Measurements from ENCODE around the gene TACR2.

TACR2 gene

GRCh38 chr10:69403519-69403918 is 13.2 kb downstream of the TACR2 start:
- TF ChIP-seq MAX (IDR thresholded peaks at IDR 0.05): no peak
- TF ChIP-seq CREB1 (IDR thresholded peaks at IDR 0.05; ENCODE audit: low read depth): no peak

- TF ChIP-seq YY1 (IDR thresholded peaks at IDR 0.05; ENCODE audit: low read depth) (no peak), TAF1 (IDR thresholded peaks at IDR 0.05; ENCODE audit: low read depth) (no peak), ZBTB7A (IDR thresholded peaks at IDR 0.05; ENCODE audit: low read depth) (no peak), TCF12 (IDR thresholded peaks at IDR 0.05; ENCODE audit: low read depth) (no peak), EGR1 (IDR thresholded peaks at IDR 0.05) (no peak), TEAD4 (IDR thresholded peaks at IDR 0.05) (no peak), REST (IDR thresholded peaks at IDR 0.05; ENCODE audit: low read depth) (no peak), CEBPB (IDR thresholded peaks at IDR 0.05) (no peak), MAX (IDR thresholded peaks at IDR 0.05) (no peak), NFIC (IDR thresholded peaks at IDR 0.05) (no peak), FOXM1 (IDR thresholded peaks at IDR 0.05; ENCODE audit: borderline replicate concordance, low read depth) (no peak), CREB1 (IDR thresholded peaks at IDR 0.05; ENCODE audit: low read depth) (no peak), EP300 (IDR thresholded peaks at IDR 0.05; ENCODE audit: borderline replicate concordance) (no peak)
- TF ChIP-seq, protein P1, sequence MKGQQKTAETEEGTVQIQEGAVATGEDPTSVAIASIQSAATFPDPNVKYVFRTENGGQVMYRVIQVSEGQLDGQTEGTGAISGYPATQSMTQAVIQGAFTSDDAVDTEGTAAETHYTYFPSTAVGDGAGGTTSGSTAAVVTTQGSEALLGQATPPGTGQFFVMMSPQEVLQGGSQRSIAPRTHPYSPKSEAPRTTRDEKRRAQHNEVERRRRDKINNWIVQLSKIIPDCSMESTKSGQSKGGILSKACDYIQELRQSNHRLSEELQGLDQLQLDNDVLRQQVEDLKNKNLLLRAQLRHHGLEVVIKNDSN (IDR thresholded peaks at IDR 0.05): no peak
Measured at GRCh38 chr10:69403066-69403465, 13.7 kb downstream of the TACR2 start.

DNA sequence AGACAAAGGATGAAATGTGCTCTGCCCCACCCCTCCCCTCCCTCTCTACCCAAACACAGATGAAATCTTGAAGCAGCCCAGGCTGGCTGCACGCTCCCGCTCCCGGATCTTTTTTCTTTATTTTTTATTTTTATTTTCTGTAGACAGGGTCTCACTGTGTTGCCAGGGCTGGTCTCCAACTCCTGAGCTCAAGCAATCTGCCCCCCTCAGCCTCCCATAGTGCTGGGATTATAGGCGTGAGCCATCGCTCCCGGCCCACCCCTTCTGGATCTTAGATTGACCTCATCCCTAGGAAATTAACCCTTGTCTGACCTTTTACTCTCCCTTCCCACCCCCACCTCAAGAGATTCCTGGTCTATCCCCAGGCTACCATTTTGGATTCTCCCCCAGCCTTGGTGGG is 14.3 kb downstream of the TACR2 start:
- TF ChIP-seq TEAD4 (IDR thresholded peaks at IDR 0.05) (no peak), YY1 (IDR thresholded peaks at IDR 0.05; ENCODE audit: low read depth) (no peak), FOXM1 (IDR thresholded peaks at IDR 0.05; ENCODE audit: borderline replicate concordance, low read depth) (no peak), TCF12 (IDR thresholded peaks at IDR 0.05; ENCODE audit: low read depth) (no peak), TAF1 (IDR thresholded peaks at IDR 0.05; ENCODE audit: low read depth) (no peak), EP300 (IDR thresholded peaks at IDR 0.05; ENCODE audit: borderline replicate concordance) (no peak), ZBTB7A (IDR thresholded peaks at IDR 0.05; ENCODE audit: low read depth) (no peak), EGR1 (IDR thresholded peaks at IDR 0.05) (no peak), RAD21 (IDR thresholded peaks at IDR 0.05; ENCODE audit: low read depth) (no peak), REST (IDR thresholded peaks at IDR 0.05; ENCODE audit: low read depth) (no peak), CEBPB (IDR thresholded peaks at IDR 0.05) (no peak), NFIC (IDR thresholded peaks at IDR 0.05) (no peak), MAX (IDR thresholded peaks at IDR 0.05) (no peak), CREB1 (IDR thresholded peaks at IDR 0.05; ENCODE audit: low read depth) (no peak)
- TF ChIP-seq, protein P1 (IDR thresholded peaks at IDR 0.05): no peak

DNA sequence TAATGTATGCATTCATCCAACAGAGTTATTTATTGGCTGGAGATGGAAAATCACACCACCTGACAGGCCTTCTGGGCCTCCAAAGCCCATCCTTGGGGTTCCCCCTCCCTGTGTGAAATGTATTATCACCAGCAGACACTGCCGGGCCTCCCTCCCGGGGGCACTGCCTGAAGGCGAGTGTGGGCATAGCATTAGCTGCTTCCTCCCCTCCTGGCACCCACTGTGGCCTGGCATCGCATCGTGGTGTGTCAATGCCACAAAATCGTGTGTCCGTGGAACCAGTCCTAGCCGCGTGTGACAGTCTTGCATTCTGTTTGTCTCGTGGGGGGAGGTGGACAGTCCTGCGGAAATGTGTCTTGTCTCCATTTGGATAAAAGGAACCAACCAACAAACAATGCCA is 15.3 kb downstream of the TACR2 start:
- TF ChIP-seq ZBTB7A (IDR thresholded peaks at IDR 0.05; ENCODE audit: low read depth): no peak
- no peak for TF ChIP-seq MAX (IDR thresholded peaks at IDR 0.05)
- no peak for TF ChIP-seq TEAD4 (IDR thresholded peaks at IDR 0.05)
- TF ChIP-seq CEBPB (IDR thresholded peaks at IDR 0.05): no peak
- TF ChIP-seq RAD21 (IDR thresholded peaks at IDR 0.05; ENCODE audit: low read depth): no peak
- no peak for TF ChIP-seq REST (IDR thresholded peaks at IDR 0.05; ENCODE audit: low read depth)
- no peak for TF ChIP-seq TCF12 (IDR thresholded peaks at IDR 0.05; ENCODE audit: low read depth)
- no peak for TF ChIP-seq YY1 (IDR thresholded peaks at IDR 0.05; ENCODE audit: low read depth)
- TF ChIP-seq, protein P1 (IDR thresholded peaks at IDR 0.05): no peak
